Colonic mucosa (tissue), 4 donors: ENCODE measurements around the gene FHL2. TPM values are rescaled to one million over a fixed set of nuclear protein-coding genes. Genes with fewer than 3 reads are reported as not detected.

Source experiments
- DNase-seq: peaks from one replicate; pipeline ENCODE4 v3.0.0-alpha.2; 2020
- H3K27ac ChIP-seq: fragments of 200-600 bp; one replicate; pipeline ENCODE4 v1.8.0; 2021
- H3K27me3 ChIP-seq: fragments of 200-600 bp; one replicate; pipeline ENCODE4 v1.8.0; 2021
- H3K36me3 ChIP-seq: fragments of 200-600 bp; one replicate; pipeline ENCODE4 v1.8.0; 2021
- H3K4me1 ChIP-seq: fragments of 200-600 bp; one replicate; pipeline ENCODE4 v1.8.0; 2021; ENCODE audit warnings: mild to moderate bottlenecking
- H3K4me3 ChIP-seq: fragments of 200-600 bp; one replicate; pipeline ENCODE4 v1.8.0; 2021
- H3K9ac ChIP-seq, 2 donors: one replicate each; pipeline ENCODE4 v1.7.0; 2013; ENCODE audit warnings: control low read depth in 2 of 2, low read depth in 2 of 2, low read length in 2 of 2
- H3K9me3 ChIP-seq: fragments of 200-600 bp; one replicate; pipeline ENCODE4 v1.8.0; 2021
- CTCF ChIP-seq: fragments of 200-600 bp; IDR thresholded peaks from one replicate; pipeline ENCODE4 v1.8.0; 2022; ENCODE audit warnings: antibody characterized with exemption, mild to moderate bottlenecking
- intact Hi-C: fragments of 100-400 bp; cut with DNase I; formaldehyde crosslinking; loops from one replicate; pipeline ENCODE4 v1.14.1; 2022
- total RNA-seq, 2 donors: library from RNA; stranded (reverse); fragmentation: NEBNext Ultra II Directional in 1 of 2; extraction: Animal tissue kit (Norgen Biotek cat#: 25700) in 1 of 2; gene quantifications; one replicate each; pipeline ENCODE4 v1.2.1, GENCODE V29; 2021
- donor health status: healthy.
- donor health status: DM: no; HTN: no; CAD: no.
- donor health status: DM: no; HTN: no; CAD: no.

The FHL2 gene
- total RNA-seq, 2 donors from 2014 or later = 103 to 212 TPM

GRCh38 chr2:105337122-105338019 lies 61.5 kb downstream of the FHL2 start, which contains the start of gene C2orf49:
Gene C2orf49, plus strand, starts transcription at chr2:105337540. Its CDS starts 48 bp downstream, at chr2:105337588.
- peak within 1 kb of the TSS; percentile 77 for H3K27ac ChIP-seq
- H3K4me3 ChIP-seq = peak within 1 kb of the TSS; percentile 80
- peak; percentile 90 for DNase-seq
- intact Hi-C loops = no loop called here
- no peaks in the 10 kb centered on the region for H3K9me3 ChIP-seq
- H3K4me1 ChIP-seq = peaks cover 10% of the 10 kb centered on the region
- H3K9ac ChIP-seq = peak within 1 kb of the TSS; percentile 68 to 92
- no peaks in the 10 kb centered on the region for H3K27me3 ChIP-seq
- H3K36me3 ChIP-seq = no peaks in the 10 kb centered on the region
- no peak for TF ChIP-seq CTCF

- Histone ChIP-seq H3K27me3 (no peaks in the 10 kb centered on the region), H3K4me1 (peaks cover 10% of the 10 kb centered on the region), H3K9me3 (no peaks in the 10 kb centered on the region), H3K36me3 (no peaks in the 10 kb centered on the region), H3K27ac (peak overlapping the region; percentile 77), H3K9ac (peak overlapping the region; percentile 68 to 92), H3K4me3 (peak overlapping the region; percentile 80)
- intact Hi-C loops = no loop called here
- no peak for TF ChIP-seq CTCF
- no peak for DNase-seq
Measured at GRCh38 chr2:105336786-105337121, 62.1 kb downstream of the FHL2 start.

GRCh38 chr2:105335469-105335868 lies 63.4 kb downstream of the FHL2 start:
- Histone ChIP-seq H3K9me3 (no peaks in the 10 kb centered on the region), H3K36me3 (no peaks in the 10 kb centered on the region), H3K4me1 (peaks cover 13% of the 10 kb centered on the region), H3K27ac (no peak overlapping the region), H3K9ac (no peak overlapping the region), H3K4me3 (no peak overlapping the region), H3K27me3 (no peaks in the 10 kb centered on the region)
- TF ChIP-seq CTCF = no peak
- no peak for DNase-seq
- intact Hi-C loops = no loop called here

GRCh38 chr2:105334211-105334610 lies 64.6 kb downstream of the FHL2 start:
- Histone ChIP-seq H3K4me3 (no peak overlapping the region), H3K27ac (no peak overlapping the region), H3K36me3 (no peaks in the 10 kb centered on the region), H3K27me3 (no peaks in the 10 kb centered on the region), H3K4me1 (peaks cover 16% of the 10 kb centered on the region), H3K9me3 (no peaks in the 10 kb centered on the region), H3K9ac (no peak overlapping the region)
- no peak for TF ChIP-seq CTCF
- intact Hi-C loops = no loop called here
- no peak for DNase-seq

GRCh38 chr2:105330681-105331375 lies 68.0 kb downstream of the FHL2 start:
- Histone ChIP-seq H3K27ac (peak overlapping the region; percentile 71), H3K9ac (peak overlapping the region in 1 of 2 donors; percentile 79), H3K4me3 (no peak overlapping the region), H3K4me1 (peaks cover 14% of the 10 kb centered on the region), H3K9me3 (no peaks in the 10 kb centered on the region), H3K27me3 (no peaks in the 10 kb centered on the region), H3K36me3 (no peaks in the 10 kb centered on the region)
- TF ChIP-seq CTCF = no peak
- peak; percentile 24 for DNase-seq
- intact Hi-C loops = no loop called here
